ENCODE measurements around the gene USP32. TPM values are rescaled to one million over a fixed set of nuclear protein-coding genes. Genes with fewer than 3 reads are reported as not detected.

USP32 gene
- polyA plus RNA-seq, 1 experiment = 40.7 TPM

GRCh38 chr17:60258313-60258712 lies 133.6 kb downstream of the USP32 start:
- TF ChIP-seq CTCF (IDR thresholded peaks at IDR 0.05; ENCODE audit: low read depth, low read length) = no peak
- Histone ChIP-seq H3K4me3 (ENCODE audit: low read depth, low read length) (no peak overlapping the region), H3K9me3 (ENCODE audit: control insufficient read depth, insufficient read depth, low read length) (no peaks in the 10 kb centered on the region), H3K27me3 (ENCODE audit: control insufficient read depth, insufficient read depth, low read length) (no peaks in the 10 kb centered on the region), H3K27ac (ENCODE audit: low read depth, low read length) (no peak overlapping the region)
- ChIA-PET CTCF (interaction anchor here (2.1 kb wide), 1 partner anchor 27 kb away, joined by 7 read pairs; no protein-coding TSS in a partner anchor), POLR2A (no interaction called here)
- no peak for DNase-seq (ENCODE audit: low read depth, low spot score)

DNA sequence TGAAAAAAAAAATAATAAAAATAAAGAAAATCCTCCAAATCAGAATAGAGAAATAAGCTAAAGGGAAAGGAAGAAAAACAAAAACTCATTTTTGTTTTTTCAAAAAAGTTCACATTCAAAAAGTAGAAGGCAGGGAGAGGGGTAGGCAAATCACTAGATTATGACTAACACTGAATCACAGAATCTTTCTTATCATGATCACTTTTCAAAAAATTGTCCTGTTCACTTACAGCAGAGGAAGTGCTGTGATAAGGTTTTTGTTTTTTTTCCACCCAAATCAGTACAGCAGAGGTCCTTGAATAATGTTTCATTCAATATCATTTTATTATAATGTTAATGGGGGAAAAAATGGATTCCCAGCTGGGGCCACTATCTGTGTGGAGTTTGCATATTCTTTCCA lies 135.8 kb downstream of the USP32 start:
- DNase-seq (ENCODE audit: low read depth, low spot score) = no peak
- Histone ChIP-seq H3K27me3 (ENCODE audit: control insufficient read depth, insufficient read depth, low read length) (no peaks in the 10 kb centered on the region), H3K9me3 (ENCODE audit: control insufficient read depth, insufficient read depth, low read length) (no peaks in the 10 kb centered on the region), H3K4me3 (ENCODE audit: low read depth, low read length) (no peak overlapping the region), H3K27ac (ENCODE audit: low read depth, low read length) (no peak overlapping the region)
- POLR2A ChIA-PET = no interaction called here
- TF ChIP-seq CTCF (IDR thresholded peaks at IDR 0.05; ENCODE audit: low read depth, low read length) = no peak
- CTCF ChIA-PET = interaction anchor here (1.0 kb wide), 1 partner anchor 12 kb away, joined by 3 read pairs; no protein-coding TSS in a partner anchor

DNA sequence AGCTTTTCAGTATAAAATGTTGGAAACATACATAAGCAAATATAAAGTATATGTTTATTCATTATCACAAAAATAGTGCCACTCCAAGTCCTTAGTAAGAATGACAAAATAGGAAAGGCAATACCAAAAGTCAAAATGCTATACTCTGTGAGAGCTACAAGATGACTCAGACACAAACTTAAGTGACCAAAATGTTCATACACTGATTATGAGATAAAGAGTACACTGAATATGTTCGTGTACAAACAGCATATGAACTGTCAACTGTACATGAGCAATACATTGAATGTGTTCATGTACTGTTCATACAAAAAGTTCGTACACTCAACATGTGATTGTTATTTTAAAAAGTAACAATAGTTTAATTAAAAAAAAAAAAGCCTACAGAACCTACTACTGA lies 138.9 kb downstream of the USP32 start:
- DNase-seq (ENCODE audit: low read depth, low spot score) = no peak
- ChIA-PET POLR2A (interaction anchor here (0.6 kb wide), 1 partner anchor 94 kb away, joined by 6 read pairs; no protein-coding TSS in a partner anchor), CTCF (interaction anchor here (0.6 kb wide), 1 partner anchor 139 kb away, joined by 5 read pairs; the partner anchor contains the start of gene USP32)
- no peaks in the 10 kb centered on the region for H3K27me3 ChIP-seq (ENCODE audit: control insufficient read depth, insufficient read depth, low read length)
- no peak overlapping the region for H3K4me3 ChIP-seq (ENCODE audit: low read depth, low read length)
- no peak for TF ChIP-seq CTCF (IDR thresholded peaks at IDR 0.05; ENCODE audit: low read depth, low read length)
- H3K27ac ChIP-seq (ENCODE audit: low read depth, low read length) = no peak overlapping the region
- H3K9me3 ChIP-seq (ENCODE audit: control insufficient read depth, insufficient read depth, low read length) = no peaks in the 10 kb centered on the region

GRCh38 chr17:60252459-60252858 lies 139.5 kb downstream of the USP32 start:
- TF ChIP-seq CTCF (IDR thresholded peaks at IDR 0.05; ENCODE audit: low read depth, low read length) = no peak
- ChIA-PET POLR2A (no interaction called here), CTCF (interaction anchor here (0.6 to 1.1 kb wide), 2 partner anchors 21 to 139 kb away, joined by 4 to 5 read pairs; partner anchors contain the start of gene USP32)
- no peak for DNase-seq (ENCODE audit: low read depth, low spot score)
- no peak overlapping the region for H3K4me3 ChIP-seq (ENCODE audit: low read depth, low read length)
- no peaks in the 10 kb centered on the region for H3K27me3 ChIP-seq (ENCODE audit: control insufficient read depth, insufficient read depth, low read length)
- H3K27ac ChIP-seq (ENCODE audit: low read depth, low read length) = no peak overlapping the region
- H3K9me3 ChIP-seq (ENCODE audit: control insufficient read depth, insufficient read depth, low read length) = no peaks in the 10 kb centered on the region

- no peaks in the 10 kb centered on the region for H3K9me3 ChIP-seq (ENCODE audit: control insufficient read depth, insufficient read depth, low read length)
- no peak for DNase-seq (ENCODE audit: low read depth, low spot score)
- peak overlapping the region; percentile 43 for H3K27ac ChIP-seq (ENCODE audit: low read depth, low read length)
- H3K27me3 ChIP-seq (ENCODE audit: control insufficient read depth, insufficient read depth, low read length) = no peaks in the 10 kb centered on the region
- H3K4me3 ChIP-seq (ENCODE audit: low read depth, low read length) = no peak overlapping the region
- TF ChIP-seq CTCF (IDR thresholded peaks at IDR 0.05; ENCODE audit: low read depth, low read length) = no peak
- POLR2A ChIA-PET = interaction anchor here (0.6 kb wide), 1 partner anchor 825 kb away, joined by 7 read pairs; no protein-coding TSS in a partner anchor
- CTCF ChIA-PET = interaction anchor here (0.6 kb wide), 1 partner anchor 18 kb away, joined by 3 read pairs; no protein-coding TSS in a partner anchor
Measured at GRCh38 chr17:60249290-60249826, 142.6 kb downstream of the USP32 start.

All from AG04450 (cell line).